Measurements from ENCODE around the gene ATP2B1. TPM values are rescaled to one million over a fixed set of nuclear protein-coding genes. Genes with fewer than 3 reads are reported as not detected.

ATP2B1 gene
- total RNA-seq, 1 donor from 2014 or later = 14.5 TPM

DNA sequence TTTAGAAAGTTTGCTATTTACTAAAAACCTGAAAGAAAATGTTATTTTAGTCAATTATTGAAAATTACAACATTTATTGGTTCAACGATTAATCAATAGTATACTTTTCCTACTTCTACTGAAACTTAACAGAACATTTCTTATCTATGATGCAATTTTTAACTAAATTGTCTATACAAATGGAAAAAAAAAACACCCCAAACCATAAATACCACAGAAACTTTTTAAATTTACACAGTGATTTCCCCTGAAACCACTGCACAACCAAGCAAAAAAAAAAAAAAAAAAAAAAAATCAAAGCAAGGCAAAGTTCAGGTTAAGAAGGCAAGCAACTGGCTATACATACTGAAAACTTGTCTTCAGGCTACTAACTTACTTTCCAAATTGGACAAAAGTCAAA lies 110.9 kb downstream of the ATP2B1 start:
- no peak for DNase-seq (ENCODE audit: low read depth in 2 of 2)

DNA sequence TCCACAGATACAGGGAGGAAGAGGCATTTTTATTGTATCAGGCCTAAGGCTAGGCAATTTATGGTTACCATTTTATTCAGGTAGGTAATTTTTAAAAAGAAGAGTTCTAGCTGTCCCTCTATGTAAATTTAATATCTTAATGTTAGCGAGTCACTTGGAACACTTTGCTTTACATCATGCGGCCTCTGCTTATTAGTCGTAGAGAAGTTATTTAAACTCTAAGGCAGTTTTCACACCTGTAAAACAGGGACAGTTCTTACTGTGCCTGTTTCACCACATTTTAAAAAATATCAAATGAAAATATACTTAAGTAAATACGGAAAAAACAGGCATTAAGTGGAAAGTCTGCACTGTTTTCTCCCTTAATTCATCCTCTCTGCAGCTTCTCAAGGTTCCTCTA lies 111.4 kb downstream of the ATP2B1 start:
- no peak for DNase-seq (ENCODE audit: low read depth in 2 of 2)

- no peak for DNase-seq (ENCODE audit: low read depth in 2 of 2)
Observed at GRCh38 chr12:89593873-89594272, 114.8 kb downstream of the ATP2B1 start.

DNA sequence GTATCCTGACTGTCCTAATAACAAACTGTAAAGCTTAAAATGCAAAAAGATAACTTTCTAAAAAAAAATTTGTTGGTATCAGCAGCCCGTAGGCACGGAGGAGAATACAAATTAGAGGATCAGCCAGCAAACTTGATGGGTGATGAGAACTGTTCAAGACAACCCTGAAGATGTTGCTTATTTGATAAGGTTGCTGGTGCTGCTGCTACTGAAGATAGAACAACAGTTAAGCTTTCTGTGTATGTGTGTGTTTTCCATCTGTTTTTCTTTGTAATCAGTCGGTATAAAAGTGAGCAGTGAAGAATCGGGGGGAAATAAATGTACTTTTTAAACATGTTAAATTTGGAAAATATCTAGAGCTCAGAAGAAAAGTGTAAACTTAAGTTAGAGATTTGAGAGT lies 115.4 kb downstream of the ATP2B1 start:
- DNase-seq (ENCODE audit: low read depth in 2 of 2) = no peak

DNA sequence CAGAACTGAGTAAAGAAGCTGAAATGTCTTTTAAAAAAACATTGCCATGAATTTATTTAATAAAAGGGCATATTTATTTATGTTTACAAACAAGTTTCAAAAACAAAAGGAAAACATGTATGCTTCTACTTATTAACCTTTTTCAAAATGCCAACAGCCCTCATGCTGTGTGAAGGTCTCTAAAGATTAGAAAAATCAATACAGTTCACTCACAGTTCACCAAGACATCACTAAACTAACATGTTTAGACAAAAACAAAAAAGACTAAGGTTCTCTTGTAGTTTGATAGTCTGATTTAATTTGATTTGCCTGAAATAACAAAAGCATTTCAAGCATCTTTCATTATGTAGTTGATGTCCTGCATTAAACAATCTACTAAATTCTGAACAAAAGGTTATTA lies 118.9 kb downstream of the ATP2B1 start:
- DNase-seq (ENCODE audit: low read depth in 2 of 2) = no peak

DNA sequence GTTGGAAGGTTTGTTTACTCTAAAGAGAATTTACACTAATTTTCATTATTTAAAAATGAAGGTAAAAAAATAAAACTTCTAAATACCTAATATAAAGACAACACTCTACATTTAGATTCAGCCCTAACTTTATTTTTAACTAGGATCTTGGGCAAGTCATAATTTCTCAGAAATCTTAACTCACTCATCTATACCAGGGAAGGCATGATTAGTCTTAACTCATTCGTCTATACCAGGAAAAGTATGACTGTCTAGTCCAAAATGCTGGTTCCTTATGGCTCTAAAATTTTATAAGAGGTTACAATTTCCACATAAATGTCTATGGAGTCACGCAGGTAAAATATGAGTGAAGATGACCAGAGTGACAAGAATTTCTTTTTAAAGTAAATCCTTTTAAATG lies 130.1 kb downstream of the ATP2B1 start:
- no peak for DNase-seq (ENCODE audit: low read depth in 2 of 2)

- no peak for DNase-seq (ENCODE audit: low read depth in 2 of 2)
Observed at GRCh38 chr12:89576572-89577220, 131.9 kb downstream of the ATP2B1 start.

- no peak for DNase-seq (ENCODE audit: low read depth in 2 of 2)
Observed at GRCh38 chr12:89575374-89575773, 133.3 kb downstream of the ATP2B1 start.

GRCh38 chr12:89574736-89575208 lies 133.9 kb downstream of the ATP2B1 start:
- peak; percentile 82 to 90 for DNase-seq (ENCODE audit: low read depth in 2 of 2)

GRCh38 chr12:89573051-89573810 lies 135.4 kb downstream of the ATP2B1 start:
- no peak for DNase-seq (ENCODE audit: low read depth in 2 of 2)

DNA sequence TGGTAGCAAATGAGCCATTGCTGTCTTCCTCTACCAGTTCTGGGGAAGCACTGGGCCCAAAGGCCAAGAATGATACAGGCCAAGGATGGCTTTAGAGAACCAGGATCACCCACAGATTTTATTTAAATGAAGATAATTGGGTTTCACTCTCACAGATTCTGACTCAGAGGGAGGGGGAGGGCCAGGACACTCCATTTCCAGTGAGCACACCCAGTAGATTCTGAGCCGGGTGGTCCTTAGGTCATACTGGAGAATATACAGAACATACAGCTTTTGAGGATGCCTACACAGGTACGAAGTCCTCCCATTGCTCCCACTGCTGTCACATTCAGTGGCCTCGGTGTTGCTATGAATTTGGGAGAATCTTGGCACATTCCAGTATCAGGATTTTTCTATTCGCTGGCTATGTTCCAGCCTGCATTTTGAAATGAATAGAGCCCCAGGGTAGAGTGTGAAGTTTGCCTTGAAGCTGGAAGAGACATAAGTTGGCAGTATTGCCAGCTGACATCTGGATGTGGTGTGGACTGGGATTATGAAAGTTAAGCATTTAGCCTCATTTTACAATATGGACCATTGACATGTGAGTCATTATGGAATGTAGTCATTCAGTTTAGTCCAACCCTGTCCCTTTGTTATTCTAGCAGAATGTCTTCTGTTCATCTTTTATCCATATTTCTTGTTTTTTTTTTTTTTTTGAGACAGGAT lies 137.0 kb downstream of the ATP2B1 start:
- DNase-seq (ENCODE audit: low read depth in 2 of 2) = no peak

DNA sequence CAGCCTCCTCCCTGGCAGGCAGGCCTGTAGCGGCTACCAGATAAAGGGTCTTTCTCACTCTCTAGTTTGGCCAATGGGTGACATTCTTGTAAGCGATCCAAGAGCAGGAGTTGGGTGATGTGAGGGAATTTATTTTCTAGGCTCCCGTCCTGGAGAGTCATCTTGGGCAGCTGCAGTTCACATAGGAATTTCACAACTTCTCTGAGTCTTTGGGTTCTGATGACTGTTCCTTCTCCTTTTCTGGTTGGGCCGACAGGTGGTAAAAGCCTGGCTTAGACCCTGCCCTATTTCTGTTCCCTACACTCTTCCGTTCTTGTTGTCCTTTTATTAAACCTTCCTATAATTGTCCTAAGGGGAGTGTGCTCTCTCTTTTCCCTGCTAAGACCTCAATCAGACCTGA lies 140.2 kb downstream of the ATP2B1 start:
- DNase-seq (ENCODE audit: low read depth in 2 of 2) = no peak

DNA sequence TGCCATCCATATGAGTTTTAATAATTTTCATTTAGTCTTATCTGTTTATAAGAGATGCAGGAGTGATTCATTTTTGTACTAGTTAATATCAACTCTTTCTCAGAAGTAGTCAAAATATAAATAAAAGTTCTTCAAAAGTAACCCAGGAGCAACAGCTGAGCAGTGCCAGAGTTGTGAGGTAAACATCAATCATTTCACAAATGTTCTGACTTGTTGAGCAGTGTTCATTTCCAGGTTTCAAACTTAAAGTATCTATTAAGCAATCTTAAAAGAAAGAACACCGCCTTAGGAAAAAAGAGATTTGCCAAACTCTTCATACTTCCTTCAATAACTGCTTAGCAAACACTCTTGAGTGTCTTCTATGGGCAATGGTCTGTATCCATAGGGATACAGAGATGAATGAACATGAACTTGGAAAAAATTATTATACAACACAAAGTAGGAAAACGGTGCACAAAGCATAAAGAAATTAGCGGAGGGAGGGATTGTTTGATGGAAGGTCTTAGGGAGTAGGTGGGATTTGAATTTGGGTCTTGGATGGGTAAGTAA lies 140.9 kb downstream of the ATP2B1 start:
- DNase-seq (ENCODE audit: low read depth in 2 of 2) = no peak

- DNase-seq (ENCODE audit: low read depth in 2 of 2) = no peak
Observed at GRCh38 chr12:89566615-89567014, 142.0 kb downstream of the ATP2B1 start.

- no peak for DNase-seq (ENCODE audit: low read depth in 2 of 2)
Observed at GRCh38 chr12:89565002-89565401, 143.6 kb downstream of the ATP2B1 start.

GRCh38 chr12:89559753-89560152 lies 148.9 kb downstream of the ATP2B1 start:
- DNase-seq (ENCODE audit: low read depth in 2 of 2) = no peak

DNA sequence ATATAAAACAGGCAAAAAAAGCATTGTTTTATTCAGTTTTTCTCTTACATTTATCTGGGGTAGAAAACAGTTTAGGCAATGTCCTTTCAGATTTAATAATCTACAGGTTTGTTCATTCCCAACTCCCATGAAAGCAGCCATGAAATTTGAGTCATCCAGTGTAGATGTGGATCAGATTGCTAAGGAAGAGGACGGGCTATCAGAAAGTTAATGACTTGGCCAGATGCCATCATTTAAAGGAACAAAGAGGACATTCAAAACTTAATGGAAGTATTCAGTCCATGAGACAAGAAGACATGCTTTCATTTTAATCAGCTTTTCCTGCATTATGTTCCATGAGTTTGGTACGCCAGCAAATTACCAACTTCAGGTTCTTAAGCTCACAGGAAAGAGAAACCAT lies 151.7 kb downstream of the ATP2B1 start:
- DNase-seq (ENCODE audit: low read depth in 2 of 2) = peak in 1 of 2 donors; percentile 42

DNA sequence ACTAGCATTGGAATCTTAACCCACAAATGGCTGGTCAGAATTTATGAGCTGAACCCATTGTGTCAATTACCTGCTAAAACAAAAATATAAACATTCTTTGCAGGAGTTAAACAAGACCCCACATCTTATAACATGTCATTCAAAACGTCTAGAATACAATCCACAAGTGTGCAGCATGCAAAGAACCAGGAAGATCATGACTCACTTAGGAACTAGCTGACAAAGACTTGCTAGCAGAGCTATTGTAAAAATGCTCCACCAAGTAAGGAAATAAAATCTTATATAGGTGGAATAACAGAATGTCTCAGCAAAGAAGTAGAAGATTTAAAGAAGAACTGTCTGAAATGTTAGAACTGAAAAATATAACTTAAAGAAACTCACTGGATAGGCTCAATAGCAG lies 156.3 kb downstream of the ATP2B1 start:
- DNase-seq (ENCODE audit: low read depth in 2 of 2) = peak in 1 of 2 donors; percentile 26

- DNase-seq (ENCODE audit: low read depth in 2 of 2) = no peak
Observed at GRCh38 chr12:89551747-89552146, 156.9 kb downstream of the ATP2B1 start.

DNA sequence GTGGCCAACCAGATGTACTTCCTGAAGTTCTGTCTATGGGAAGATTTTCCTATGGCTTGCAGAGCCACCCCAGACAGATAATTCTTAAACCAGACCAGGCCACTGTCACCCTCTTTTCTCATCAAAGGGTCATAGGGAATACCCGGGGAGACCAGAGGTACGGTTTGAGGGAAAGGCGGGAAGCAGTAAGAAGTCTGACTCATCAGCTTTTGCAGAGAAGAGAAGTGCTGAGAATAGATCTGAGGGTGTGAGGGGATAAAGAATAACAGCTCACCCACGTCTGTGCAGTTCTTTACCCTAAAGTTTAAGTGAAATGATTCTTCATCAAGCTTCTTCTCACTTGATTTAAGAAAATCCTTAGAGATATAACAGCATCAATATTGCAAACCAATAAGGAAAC lies 161.5 kb downstream of the ATP2B1 start:
- DNase-seq (ENCODE audit: low read depth in 2 of 2) = no peak

DNA sequence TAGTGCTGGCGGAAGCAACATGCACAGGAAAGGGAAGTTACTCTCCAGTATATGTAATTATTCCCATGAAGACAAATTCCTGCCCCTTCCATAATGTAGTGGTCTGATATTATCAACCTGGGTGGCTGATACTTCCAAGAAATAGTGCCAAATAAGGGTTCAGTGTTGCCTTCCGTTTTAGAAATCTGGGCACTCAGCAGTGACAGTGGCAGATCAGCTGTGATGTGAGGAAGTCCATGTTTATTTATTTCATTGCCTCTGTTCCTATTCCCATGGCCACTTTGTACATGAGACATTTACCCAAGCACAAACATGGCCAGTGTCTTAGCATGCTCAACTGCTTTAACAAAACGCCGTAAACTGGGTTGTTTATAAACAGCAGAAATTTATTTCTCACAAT lies 162.5 kb downstream of the ATP2B1 start:
- no peak for DNase-seq (ENCODE audit: low read depth in 2 of 2)

DNA sequence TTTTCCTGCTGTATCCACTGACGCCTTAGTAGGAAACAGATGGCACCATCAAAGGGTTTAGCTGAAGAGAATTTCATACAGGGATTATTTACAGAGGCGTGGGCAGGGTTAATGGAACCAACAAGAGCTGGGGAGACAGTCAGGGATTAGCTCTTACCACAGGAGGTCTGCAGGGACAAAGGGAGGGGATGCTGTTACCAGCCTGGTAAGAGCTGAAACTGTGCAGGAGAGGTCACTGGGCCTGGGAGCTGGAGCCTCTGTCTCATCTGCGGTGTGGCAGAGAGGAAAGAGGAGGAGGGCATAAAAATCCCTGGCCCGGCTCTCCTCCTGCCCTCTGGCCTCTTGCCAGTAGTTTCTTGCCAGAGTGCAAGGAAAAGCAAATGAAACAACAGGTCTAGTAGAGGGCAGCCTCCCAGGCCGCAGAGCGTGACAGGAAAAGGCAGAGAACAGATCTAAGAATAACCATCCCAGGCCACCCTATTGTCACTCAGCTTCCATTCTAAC lies 163.9 kb downstream of the ATP2B1 start:
- peak; percentile 45 to 87 for DNase-seq (ENCODE audit: low read depth in 2 of 2)

Measured in dermis microvascular lymphatic vessel endothelial cell (primary cell).